Cardiac fibroblast (primary cell): ENCODE measurements around the gene TBC1D9B.

Experiments used
- DNase-seq, 2 donors: peaks; one replicate each; pipeline versions ENCODE4 v3.0.0 to v3.0.0-alpha.2; 2010; ENCODE audit warnings: low read depth in 2 of 2
- H3K4me3 ChIP-seq, 2 donors: replicated peaks in 1 of 2; 1 replicate in 1 of 2; 2 replicates in 1 of 2; pipeline ENCODE4 v1.5.1; 2011; ENCODE audit warnings: low read depth in 2 of 2, low read length in 2 of 2, mild to moderate bottlenecking in 2 of 2, moderate library complexity in 1 of 2
- CTCF ChIP-seq: IDR thresholded peaks from one replicate; pipeline ENCODE4 v1.5.1; 2011; ENCODE audit warnings: low read depth, mild to moderate bottlenecking, low read length, inconsistent platforms

Gene TBC1D9B

GRCh38 chr5:179867079-179867465, 40.6 kb downstream of the TBC1D9B start:
- H3K4me3 ChIP-seq: no peak overlapping the region
- DNase-seq: no peak
- no peak for TF ChIP-seq CTCF

- TF ChIP-seq CTCF: no peak
- no peak for DNase-seq
- H3K4me3 ChIP-seq: no peak overlapping the region
Observed at GRCh38 chr5:179866241-179867078, 41.2 kb downstream of the TBC1D9B start.

GRCh38 chr5:179865491-179866240, 42.0 kb downstream of the TBC1D9B start:
- DNase-seq: no peak
- H3K4me3 ChIP-seq: no peak overlapping the region
- TF ChIP-seq CTCF: no peak

- H3K4me3 ChIP-seq: no peak overlapping the region
- DNase-seq: no peak
- TF ChIP-seq CTCF: no peak
Observed at GRCh38 chr5:179864686-179865085, 43.0 kb downstream of the TBC1D9B start.

GRCh38 chr5:179863449-179864085, 44.1 kb downstream of the TBC1D9B start:
- H3K4me3 ChIP-seq: no peak overlapping the region
- no peak for DNase-seq
- TF ChIP-seq CTCF: no peak

GRCh38 chr5:179862891-179863290, 44.8 kb downstream of the TBC1D9B start:
- DNase-seq: no peak
- H3K4me3 ChIP-seq: no peak overlapping the region
- no peak for TF ChIP-seq CTCF
